HG03095 (cell line): ENCODE data around the gene CCDC142.
A peak's percentile ranks its signal among the peaks of the same experiment; 100 is the strongest.
"Not testable (repeated sequence)": the region's sequence is repeated elsewhere in the genome, so short reads cannot be mapped to it uniquely, and the experiment has no call there.

Source experiments
- ATAC-seq: cut with Tn5 transposase; IDR thresholded peaks from one replicate; pipeline ENCODE4 v1.9.1; 2021; ENCODE audit warnings: moderate library complexity; ENCODE audit not compliant: unreplicated experiment

CCDC142 gene

GRCh38 chr2:74499940-74500577 is 17.3 kb upstream of the CCDC142 start:
- ATAC-seq = no peak

DNA sequence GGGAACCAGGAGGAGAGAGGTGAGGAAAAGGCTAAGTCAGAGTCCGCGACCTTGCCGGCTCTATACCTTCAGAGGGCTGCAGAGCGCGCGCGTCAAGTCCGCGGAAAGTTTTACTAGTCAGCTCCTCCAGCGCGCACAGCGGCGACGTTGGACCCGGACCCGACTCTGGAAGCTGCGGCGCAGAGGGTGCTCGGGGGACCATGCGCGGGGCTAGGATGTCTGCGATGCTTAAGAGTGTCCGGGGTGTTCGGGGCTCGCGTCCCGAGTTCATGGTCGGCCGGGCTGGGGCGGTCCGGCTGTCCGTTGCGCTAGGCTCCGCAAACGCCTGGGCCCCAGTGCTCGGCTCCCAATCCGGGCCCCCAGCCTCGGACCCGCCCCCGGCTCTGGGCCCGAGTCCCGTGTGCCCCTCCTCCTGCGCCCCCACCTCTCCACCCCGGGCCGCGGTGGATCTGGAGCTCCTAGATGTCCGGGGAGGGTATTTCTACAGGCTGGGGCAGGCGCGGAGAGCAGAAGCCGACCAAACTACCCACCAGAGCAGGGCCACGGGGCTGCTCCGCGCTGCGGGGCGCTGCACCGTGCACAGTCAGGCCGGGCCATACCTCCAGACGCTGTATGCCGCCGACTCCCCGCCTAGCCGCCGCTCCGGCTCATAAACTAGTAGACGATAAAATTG is 16.6 kb upstream of the CCDC142 start, which contains the start of gene LBX2:
Gene LBX2, minus strand, starts transcription at position 337 of the 673 bp plus-strand sequence. Its CDS starts 66 bp downstream, at position 271.
- ATAC-seq = no peak

DNA sequence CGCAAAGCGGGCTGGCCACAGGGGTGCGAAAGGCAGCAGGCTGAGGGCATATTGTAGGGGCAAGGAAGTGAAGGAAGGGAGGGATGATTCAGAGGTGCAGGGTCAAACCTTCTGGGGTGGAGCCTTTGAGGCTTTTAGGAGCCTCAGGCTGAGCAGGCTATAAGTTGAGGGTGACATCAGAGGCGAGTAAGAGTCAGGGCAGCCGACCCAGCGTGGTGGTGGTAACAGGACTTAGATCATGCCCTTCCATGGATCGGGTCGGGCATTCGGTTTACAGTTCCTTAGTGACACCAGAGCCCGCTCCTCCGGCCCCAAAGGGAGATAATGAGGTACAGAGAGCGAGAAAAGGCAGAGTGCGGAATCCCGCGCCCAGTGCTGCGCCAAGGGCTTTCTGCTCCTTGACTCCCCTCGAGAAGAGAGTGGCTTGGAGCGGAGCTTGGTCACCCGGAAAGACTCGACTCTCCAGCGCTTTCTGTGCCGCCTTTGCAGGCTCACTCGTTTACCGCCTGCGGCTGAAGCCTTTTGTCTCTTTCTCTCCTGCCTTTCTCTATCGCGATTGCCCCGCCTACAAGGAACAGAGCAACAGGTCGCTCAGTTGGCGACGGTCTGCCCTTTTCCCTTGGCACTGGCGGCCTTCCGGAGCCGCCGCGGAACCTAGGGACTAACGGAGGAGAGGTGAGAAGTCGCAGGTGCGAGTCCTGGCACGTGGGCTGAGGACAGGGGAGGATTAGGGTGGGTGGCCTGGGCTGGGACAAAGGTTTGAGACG is 15.9 kb upstream of the CCDC142 start:
- ATAC-seq = no peak

GRCh38 chr2:74497777-74498499 is 15.1 kb upstream of the CCDC142 start:
- ATAC-seq = no peak

DNA sequence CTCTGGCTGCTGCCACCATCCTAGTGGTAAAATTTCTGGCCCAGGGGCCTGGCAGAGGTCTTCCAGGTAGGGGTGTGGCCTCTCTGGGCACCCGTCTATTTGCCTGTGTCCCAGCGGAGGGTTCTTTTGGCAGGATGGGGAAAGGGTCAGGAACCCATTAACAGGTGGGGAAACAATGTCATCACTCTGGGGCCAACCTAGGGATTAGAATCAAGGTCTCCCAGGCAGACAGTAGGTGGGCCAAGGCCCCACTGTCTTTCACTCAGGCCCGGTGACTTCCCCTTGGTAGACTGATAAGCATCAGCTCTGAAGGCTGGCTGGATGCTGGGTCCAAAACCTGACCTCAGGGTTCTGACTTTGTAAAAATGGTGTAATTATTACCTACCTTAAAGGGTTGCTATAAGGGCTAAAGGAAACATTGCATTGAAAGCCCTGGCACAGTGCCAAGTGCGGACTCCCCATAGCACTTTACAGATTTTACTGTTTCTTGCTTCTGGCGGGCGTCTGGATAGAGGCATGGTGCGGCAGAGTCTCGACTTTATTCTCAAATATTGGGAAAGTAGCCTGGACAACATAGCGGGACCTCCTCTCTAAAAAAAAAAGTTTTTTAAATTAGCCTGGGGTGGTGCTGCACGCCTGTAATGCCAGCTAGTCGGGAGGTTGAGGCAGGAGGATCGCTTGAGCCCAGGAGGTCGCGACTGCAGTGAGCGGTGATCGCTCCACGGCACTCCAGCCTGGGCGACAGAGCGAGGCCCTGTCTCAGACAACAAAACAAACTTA is 14.4 kb upstream of the CCDC142 start:
- ATAC-seq = no peak

DNA sequence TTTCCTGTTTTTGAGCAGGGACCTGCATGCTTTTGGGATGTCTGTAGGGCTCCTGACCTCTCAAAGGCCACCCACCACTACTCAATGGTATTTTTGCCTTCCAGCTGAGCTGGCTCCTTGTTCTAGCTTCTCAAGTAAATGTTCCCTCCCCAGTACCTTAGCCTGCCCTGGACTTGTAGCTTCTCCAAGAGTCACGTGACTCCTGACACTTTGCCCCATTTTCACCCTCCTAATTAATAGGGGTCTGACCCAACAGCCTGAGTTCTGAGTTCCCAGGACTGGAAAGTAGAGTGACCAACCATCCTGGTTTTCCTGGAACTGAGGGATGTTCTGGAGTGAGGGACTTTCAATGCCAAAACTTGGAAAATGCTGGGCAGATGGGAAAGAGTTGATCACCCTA is 12.6 kb upstream of the CCDC142 start:
- no peak for ATAC-seq

DNA sequence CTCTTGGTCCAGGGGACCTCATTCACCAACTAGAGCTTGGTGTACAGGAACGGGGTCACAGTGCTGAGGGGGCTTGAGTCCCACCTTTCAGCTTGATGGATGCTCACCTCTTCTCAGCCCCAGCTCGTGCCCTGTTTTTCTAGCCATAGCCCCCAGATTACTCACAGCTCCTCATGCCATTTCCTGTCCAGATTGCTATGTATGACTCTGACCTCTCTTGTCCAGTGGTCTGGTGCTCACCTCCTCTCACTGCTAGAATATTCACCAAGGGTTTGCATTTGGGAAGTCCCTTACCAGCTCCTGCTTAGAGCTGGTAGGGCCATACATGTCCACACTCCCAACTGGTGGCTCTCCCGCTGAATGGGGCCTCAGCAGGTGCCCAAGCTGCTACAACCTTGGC is 10.7 kb upstream of the CCDC142 start:
- no peak for ATAC-seq

DNA sequence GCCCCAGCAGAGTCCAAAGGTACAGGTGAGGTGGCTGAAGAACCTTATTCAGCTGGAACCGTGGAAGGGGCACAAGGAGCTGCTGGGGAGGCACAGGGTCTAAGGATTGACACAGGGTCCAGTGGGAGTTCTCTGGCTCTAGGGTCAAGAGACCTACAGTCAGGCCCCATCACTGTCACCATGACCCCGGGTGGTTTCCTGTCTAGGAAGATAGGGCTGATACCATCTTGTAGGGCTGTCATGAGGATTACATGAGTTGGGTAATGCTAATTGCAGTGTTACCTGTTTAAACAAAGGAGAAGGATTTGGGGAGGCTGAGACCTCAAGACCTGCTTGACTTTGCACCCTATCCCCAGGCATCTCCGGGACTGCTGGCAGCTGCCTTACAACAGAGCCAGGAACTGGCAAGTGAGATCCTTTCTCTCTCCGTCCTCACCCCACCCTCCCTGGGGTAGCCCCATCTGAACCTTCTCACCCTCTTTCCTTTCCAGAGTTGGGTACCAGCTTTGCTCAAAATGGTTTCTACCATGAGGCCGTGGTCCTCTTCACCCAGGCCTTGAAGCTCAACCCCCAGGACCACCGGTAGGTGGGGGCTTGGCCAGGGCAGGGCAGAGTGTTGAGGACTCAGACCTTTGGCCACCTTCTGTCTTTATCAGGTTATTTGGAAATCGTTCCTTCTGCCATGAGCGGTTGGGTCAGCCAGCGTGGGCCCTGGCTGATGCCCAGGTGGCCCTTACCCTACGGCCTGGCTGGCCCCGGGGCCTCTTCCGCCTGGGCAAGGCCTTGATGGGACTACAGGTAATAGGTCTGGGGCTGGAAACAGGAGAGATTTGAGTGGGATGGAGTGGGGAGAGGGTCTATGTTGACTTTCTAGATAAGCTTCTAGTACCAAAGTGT is 9.1 kb upstream of the CCDC142 start:
- ATAC-seq = no peak

DNA sequence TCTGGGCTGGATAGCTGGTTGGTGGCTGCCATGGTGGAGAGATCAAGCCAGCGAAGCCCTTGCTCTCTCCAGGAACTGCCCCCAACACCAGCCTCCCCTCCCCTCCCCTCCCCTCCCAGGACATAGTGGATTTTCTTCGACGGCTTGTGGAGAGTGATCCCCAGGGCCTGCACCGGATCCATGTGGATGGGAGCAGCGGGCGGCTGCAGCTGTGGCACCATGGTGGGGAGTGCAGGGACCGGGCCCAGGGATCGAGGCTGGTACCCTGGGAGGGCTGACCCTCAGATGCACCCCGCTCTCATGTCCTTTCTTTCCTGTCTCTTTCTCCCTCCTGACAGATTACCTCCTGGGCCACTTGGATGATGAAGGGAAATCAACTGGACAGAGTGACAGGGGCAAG is 7.1 kb upstream of the CCDC142 start:
- no peak for ATAC-seq

GRCh38 chr2:74488643-74489481 is 6.1 kb upstream of the CCDC142 start:
- no peak for ATAC-seq

DNA sequence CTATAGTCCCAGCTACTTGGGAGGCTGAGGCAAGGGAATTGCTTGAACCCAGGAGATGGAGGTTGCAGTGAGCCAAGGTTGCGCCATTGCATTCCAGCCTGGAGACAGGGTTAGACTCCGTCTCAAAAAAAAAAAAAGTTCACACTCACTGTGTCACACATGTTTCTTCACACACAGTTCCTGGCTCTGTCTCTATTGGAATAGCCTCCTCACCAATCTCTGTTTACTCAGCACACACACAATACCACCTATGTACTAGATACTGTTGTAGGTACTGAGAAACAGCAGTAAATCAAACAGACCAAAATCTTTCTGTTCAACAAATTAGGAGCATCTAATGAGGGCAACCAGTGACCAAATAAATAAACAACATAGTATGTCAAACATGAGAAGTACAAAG is 3.3 kb upstream of the CCDC142 start:
- no peak for ATAC-seq

- ATAC-seq = not testable (repeated sequence)
Measured at GRCh38 chr2:74483675-74484164, 922 bp upstream of the CCDC142 start.

- ATAC-seq = peak; percentile 28
Measured at GRCh38 chr2:74481961-74482800, 617 bp downstream of the CCDC142 start.

- ATAC-seq = no peak
Measured at GRCh38 chr2:74481431-74481830, 1.4 kb downstream of the CCDC142 start.

- no peak for ATAC-seq
Measured at GRCh38 chr2:74474899-74475298, 7.9 kb downstream of the CCDC142 start.

DNA sequence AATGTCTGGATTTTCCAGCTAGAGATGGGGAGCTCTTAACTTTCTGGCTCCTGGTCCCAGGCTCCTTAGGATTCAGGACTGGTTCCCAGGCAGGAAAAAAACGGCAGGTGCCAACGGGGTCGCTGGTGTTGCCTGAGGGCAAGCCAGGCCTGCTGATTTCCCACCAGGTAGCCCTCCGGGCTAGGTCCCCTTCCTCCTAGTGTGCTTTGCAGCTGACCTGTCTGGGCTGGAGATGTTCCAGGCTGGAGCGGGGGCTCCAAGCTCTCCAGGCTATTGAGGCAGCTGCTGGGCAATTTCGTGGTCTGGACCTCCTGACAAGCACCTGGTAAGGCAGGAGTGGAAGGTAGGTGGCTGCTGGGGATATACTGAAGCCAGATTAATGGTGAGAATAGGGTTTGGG is 8.3 kb downstream of the CCDC142 start:
- no peak for ATAC-seq

- no peak for ATAC-seq
Measured at GRCh38 chr2:74472945-74473258, 9.9 kb downstream of the CCDC142 start.
